Measurements from ENCODE around the gene RAMP2. TPM values are rescaled to one million over a fixed set of nuclear protein-coding genes. Genes with fewer than 3 reads are reported as not detected.

Gene RAMP2
- total RNA-seq, 1 donor from 2014 or later = 1.6 TPM

DNA sequence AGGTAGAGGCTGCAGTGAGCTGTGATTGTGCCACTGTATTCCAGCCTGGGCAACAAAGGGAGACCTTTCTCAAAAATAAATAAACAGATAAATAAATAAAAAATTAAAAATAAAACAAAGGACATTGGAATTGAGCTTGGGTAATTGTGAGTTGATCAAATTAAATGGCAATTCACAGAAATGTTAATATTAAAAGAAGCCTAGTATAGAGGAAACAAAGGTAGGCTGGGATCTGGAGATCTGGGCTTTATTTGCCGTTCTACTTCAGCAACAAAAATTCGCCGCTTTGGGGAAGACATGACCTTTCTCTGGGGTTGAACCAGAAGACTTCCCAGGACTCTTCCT, 11.9 kb downstream of the RAMP2 start:
- peak overlapping the region; percentile 96 for H3K27ac Mint-ChIP-seq (ENCODE audit: unreplicated experiment)
- H3K36me3 Mint-ChIP-seq (ENCODE audit: unreplicated experiment) = peaks cover 9% of the 10 kb centered on the region
- TF ChIP-seq, protein P1, sequence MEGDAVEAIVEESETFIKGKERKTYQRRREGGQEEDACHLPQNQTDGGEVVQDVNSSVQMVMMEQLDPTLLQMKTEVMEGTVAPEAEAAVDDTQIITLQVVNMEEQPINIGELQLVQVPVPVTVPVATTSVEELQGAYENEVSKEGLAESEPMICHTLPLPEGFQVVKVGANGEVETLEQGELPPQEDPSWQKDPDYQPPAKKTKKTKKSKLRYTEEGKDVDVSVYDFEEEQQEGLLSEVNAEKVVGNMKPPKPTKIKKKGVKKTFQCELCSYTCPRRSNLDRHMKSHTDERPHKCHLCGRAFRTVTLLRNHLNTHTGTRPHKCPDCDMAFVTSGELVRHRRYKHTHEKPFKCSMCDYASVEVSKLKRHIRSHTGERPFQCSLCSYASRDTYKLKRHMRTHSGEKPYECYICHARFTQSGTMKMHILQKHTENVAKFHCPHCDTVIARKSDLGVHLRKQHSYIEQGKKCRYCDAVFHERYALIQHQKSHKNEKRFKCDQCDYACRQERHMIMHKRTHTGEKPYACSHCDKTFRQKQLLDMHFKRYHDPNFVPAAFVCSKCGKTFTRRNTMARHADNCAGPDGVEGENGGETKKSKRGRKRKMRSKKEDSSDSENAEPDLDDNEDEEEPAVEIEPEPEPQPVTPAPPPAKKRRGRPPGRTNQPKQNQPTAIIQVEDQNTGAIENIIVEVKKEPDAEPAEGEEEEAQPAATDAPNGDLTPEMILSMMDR (IDR thresholded peaks at IDR 0.05) = no peak
- H3K9me3 Mint-ChIP-seq (ENCODE audit: unreplicated experiment) = no peaks in the 10 kb centered on the region
- peaks cover 1% of the 10 kb centered on the region for H3K27me3 Mint-ChIP-seq (ENCODE audit: unreplicated experiment)
- peak overlapping the region; percentile 98 for H3K4me3 Mint-ChIP-seq (ENCODE audit: unreplicated experiment)
- no peak for DNase-seq (ENCODE audit: extremely low spot score, unreplicated experiment)
- H3K4me1 Mint-ChIP-seq (ENCODE audit: unreplicated experiment) = peaks cover 20% of the 10 kb centered on the region

DNA sequence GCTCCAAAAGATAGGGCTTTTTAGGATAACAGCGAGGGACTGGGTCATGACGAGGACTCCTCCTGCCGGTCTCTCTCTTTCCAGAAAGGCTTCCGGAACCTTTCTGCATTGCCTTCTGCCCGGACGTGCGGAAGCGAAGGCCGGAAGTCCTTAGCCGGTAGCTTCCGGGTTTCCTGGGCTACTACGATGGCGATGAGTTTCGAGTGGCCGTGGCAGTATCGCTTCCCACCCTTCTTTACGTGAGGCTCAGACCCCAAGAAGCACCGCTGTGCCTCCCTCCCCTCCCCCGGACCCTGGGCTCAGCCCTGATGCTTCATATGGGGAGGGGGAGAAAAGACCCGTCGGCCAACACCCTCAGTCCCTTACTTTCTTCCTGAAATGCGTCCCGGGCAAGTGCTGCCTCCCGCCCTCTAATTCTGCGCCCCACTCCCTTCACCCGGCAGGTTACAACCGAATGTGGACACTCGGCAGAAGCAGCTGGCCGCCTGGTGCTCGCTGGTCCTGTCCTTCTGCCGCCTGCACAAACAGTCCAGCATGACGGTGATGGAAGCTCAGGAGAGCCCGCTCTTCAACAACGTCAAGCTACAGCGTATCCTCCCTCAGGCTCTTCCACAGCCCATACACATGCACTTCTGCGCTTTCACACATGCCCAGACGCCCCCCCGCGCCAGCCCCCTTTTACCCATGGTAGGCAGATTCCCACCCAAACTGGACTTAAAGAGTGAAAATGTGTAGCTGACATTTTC, 12.4 kb downstream of the RAMP2 start, which contains the start of gene VPS25:
Gene VPS25, plus strand, starts transcription at position 160 of the 746 bp plus-strand sequence. Its CDS starts 27 bp downstream, at position 187.
- H3K9me3 Mint-ChIP-seq (ENCODE audit: unreplicated experiment) = no peaks in the 10 kb centered on the region
- H3K27me3 Mint-ChIP-seq (ENCODE audit: unreplicated experiment) = no peaks in the 10 kb centered on the region
- TF ChIP-seq, protein P1 (IDR thresholded peaks at IDR 0.05) = peak; percentile 32
- H3K4me1 Mint-ChIP-seq (ENCODE audit: unreplicated experiment) = peaks cover 20% of the 10 kb centered on the region
- H3K4me3 Mint-ChIP-seq (ENCODE audit: unreplicated experiment) = peak within 1 kb of the TSS; percentile 98
- H3K27ac Mint-ChIP-seq (ENCODE audit: unreplicated experiment) = peak within 1 kb of the TSS; percentile 96
- peaks cover 11% of the 10 kb centered on the region for H3K36me3 Mint-ChIP-seq (ENCODE audit: unreplicated experiment)
- peak; percentile 90 for DNase-seq (ENCODE audit: extremely low spot score, unreplicated experiment)

DNA sequence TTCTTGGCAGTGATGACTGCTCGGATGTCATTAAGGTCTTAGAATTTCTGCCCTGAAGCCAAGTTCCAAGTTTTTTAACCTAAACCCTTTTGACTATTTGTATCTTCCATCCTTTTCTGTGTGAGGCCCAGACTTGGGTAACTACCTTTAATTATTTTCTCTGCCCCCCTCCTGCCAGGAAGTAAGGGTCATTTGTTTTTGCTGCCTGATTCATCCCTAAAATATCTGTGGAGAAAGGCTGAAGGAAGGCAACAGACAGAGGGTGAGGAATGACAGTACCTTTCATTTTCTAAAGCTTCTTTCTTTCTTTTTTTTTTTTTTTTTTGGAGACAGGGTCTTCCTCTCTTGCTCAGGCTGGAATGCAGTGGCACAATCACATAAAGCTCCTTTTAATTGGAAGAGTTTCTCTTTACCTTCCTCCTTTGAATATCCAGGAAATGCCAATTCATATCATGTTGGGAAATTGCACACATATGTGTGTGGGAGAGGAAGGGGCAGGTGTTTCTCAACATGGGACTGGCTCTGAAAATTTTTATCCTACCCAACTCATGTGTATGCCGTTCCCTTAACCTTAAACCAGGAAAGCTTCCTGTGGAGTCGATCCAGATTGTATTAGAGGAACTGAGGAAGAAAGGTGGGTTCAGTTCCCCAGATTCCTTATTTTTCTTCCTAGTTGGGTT, 13.2 kb downstream of the RAMP2 start:
- Mint-ChIP-seq H3K4me3 (ENCODE audit: unreplicated experiment) (peak overlapping the region; percentile 98), H3K27ac (ENCODE audit: unreplicated experiment) (peak overlapping the region; percentile 96), H3K27me3 (ENCODE audit: unreplicated experiment) (no peaks in the 10 kb centered on the region), H3K4me1 (ENCODE audit: unreplicated experiment) (peaks cover 20% of the 10 kb centered on the region), H3K9me3 (ENCODE audit: unreplicated experiment) (no peaks in the 10 kb centered on the region), H3K36me3 (ENCODE audit: unreplicated experiment) (peaks cover 17% of the 10 kb centered on the region)
- TF ChIP-seq, protein P1 (IDR thresholded peaks at IDR 0.05) = no peak
- DNase-seq (ENCODE audit: extremely low spot score, unreplicated experiment) = no peak

DNA sequence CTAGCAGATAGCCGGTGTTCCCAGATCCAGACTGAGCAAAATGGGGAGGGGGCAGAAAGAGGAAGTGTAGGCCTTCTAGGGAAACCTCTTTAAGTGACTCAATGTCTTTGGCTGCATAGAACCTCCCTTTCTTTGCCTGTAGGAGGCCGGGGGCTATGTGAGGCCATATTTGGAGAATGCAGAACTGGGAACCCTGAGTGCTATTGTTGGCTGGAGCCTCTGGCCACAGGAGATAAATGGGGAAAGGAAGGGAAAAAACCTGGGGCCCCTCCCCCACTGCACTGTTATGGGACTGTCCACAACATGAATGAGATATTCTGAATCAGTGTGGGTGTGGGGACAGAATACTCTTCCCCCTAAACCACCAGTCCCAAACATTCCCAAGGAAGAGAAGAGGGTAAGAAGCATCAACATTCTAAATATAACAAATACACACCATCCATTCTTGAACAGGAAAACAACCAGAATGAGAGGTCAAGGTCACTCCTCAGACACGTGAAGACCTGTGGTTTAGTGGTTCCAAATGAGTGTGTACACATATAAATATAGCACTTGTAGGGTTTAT, 14.6 kb downstream of the RAMP2 start:
- DNase-seq (ENCODE audit: extremely low spot score, unreplicated experiment) = no peak
- TF ChIP-seq, protein P1 (IDR thresholded peaks at IDR 0.05) = no peak
- H3K27me3 Mint-ChIP-seq (ENCODE audit: unreplicated experiment) = no peaks in the 10 kb centered on the region
- H3K9me3 Mint-ChIP-seq (ENCODE audit: unreplicated experiment) = no peaks in the 10 kb centered on the region
- H3K36me3 Mint-ChIP-seq (ENCODE audit: unreplicated experiment) = peaks cover 17% of the 10 kb centered on the region
- H3K4me1 Mint-ChIP-seq (ENCODE audit: unreplicated experiment) = peaks cover 29% of the 10 kb centered on the region
- no peak overlapping the region for H3K27ac Mint-ChIP-seq (ENCODE audit: unreplicated experiment)
- no peak overlapping the region for H3K4me3 Mint-ChIP-seq (ENCODE audit: unreplicated experiment)

DNA sequence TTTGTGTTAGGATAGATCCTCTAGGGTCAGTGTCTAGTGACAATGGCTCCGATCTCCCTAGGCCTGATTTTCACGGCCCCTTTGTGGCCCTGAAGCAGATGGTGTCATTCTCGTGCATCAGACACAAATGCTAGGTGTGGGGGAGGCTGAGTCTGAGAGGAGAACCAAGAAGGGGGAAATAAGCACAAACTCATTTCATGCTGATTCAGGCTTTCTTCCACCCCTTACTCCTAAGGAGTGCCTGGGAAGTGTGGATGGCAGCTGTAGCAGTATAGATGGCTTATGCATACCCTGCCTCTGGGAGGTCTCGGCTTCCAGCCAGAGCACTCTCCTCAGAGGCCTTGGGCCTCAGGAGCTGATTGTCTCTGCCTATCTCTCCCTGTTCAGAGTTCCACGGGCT, 17.5 kb downstream of the RAMP2 start:
- H3K4me1 Mint-ChIP-seq (ENCODE audit: unreplicated experiment) = peaks cover 26% of the 10 kb centered on the region
- no peak overlapping the region for H3K27ac Mint-ChIP-seq (ENCODE audit: unreplicated experiment)
- no peak for DNase-seq (ENCODE audit: extremely low spot score, unreplicated experiment)
- peaks cover 16% of the 10 kb centered on the region for H3K27me3 Mint-ChIP-seq (ENCODE audit: unreplicated experiment)
- H3K4me3 Mint-ChIP-seq (ENCODE audit: unreplicated experiment) = no peak overlapping the region
- peaks cover 17% of the 10 kb centered on the region for H3K36me3 Mint-ChIP-seq (ENCODE audit: unreplicated experiment)
- TF ChIP-seq, protein P1 (IDR thresholded peaks at IDR 0.05) = no peak
- no peaks in the 10 kb centered on the region for H3K9me3 Mint-ChIP-seq (ENCODE audit: unreplicated experiment)

All from osteocyte (in vitro differentiated cells).